Epithelial cell of proximal tubule (primary cell): Measurements from ENCODE around the gene AFF3. TPM values are rescaled to one million over a fixed set of nuclear protein-coding genes. Genes with fewer than 3 reads are reported as not detected.
"Not testable (repeated sequence)": the region's sequence is repeated elsewhere in the genome, so short reads cannot be mapped to it uniquely, and the experiment has no call there.

Experiments used
- DNase-seq: peaks from one replicate; pipeline ENCODE4 v3.0.0-alpha.2; 2011; ENCODE audit warnings: low read depth
- H3K4me3 ChIP-seq: 2 replicates; pipeline ENCODE4 v1.5.1; 2011; ENCODE audit warnings: low read depth, mild to moderate bottlenecking, low read length
- total RNA-seq: library from RNA; depleted of rRNA; stranded (reverse); fragments of >200 nt; gene quantifications from 2 replicates; pipeline ENCODE4 v1.2.3, GENCODE V29; 2015
- TF ChIP-seq, protein P1 (sequence below): conservative IDR thresholded peaks from 2 replicates; pipeline ENCODE4 v1.5.1; 2012; ENCODE audit warnings: low read depth, mild to moderate bottlenecking, low read length

AFF3 gene
- total RNA-seq, 1 donor from 2014 or later, result 0.35 TPM

DNA sequence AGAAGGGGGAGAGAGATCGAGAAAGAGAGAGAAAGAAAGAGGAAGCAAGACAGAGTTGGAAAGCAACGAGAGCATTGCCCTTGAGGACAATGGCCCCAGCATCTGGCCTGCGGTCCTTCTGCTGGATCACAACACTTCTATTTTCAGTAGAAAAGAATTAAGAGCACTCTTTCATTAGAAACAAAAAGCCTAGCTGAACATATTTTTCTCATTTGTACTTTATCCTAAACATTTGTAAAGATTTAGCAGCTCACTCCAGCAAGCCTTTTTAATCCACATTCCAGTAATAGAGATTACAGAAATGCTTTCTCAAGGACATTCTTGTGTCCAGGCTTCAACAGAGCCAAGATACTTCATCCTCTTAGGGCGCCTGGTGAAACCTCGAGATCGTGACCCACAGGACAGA lies 31.6 kb upstream of the AFF3 start:
- no peak overlapping the region for H3K4me3 ChIP-seq
- no peak for DNase-seq
- TF ChIP-seq, protein P1, sequence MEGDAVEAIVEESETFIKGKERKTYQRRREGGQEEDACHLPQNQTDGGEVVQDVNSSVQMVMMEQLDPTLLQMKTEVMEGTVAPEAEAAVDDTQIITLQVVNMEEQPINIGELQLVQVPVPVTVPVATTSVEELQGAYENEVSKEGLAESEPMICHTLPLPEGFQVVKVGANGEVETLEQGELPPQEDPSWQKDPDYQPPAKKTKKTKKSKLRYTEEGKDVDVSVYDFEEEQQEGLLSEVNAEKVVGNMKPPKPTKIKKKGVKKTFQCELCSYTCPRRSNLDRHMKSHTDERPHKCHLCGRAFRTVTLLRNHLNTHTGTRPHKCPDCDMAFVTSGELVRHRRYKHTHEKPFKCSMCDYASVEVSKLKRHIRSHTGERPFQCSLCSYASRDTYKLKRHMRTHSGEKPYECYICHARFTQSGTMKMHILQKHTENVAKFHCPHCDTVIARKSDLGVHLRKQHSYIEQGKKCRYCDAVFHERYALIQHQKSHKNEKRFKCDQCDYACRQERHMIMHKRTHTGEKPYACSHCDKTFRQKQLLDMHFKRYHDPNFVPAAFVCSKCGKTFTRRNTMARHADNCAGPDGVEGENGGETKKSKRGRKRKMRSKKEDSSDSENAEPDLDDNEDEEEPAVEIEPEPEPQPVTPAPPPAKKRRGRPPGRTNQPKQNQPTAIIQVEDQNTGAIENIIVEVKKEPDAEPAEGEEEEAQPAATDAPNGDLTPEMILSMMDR, result no peak

DNA sequence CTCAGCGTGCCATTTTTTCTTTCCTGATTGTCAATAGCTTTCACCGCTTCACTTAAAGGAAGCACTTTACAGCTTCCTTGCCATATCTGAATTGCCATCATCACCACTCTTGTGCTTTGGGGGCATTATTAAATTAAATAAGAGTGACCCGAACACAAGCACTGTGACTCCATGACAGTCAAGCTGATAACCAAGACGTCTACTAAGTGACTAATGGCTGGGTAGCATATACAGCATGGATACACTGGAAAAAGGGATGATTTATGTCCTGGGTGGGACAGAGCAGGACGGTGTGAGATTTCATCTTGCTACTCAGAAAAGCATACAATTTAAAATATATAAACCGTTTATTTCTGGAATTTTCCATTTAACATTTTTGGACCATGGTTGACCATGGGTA lies 24.3 kb upstream of the AFF3 start:
- no peak overlapping the region for H3K4me3 ChIP-seq
- TF ChIP-seq, protein P1, result no peak
- DNase-seq, result no peak

DNA sequence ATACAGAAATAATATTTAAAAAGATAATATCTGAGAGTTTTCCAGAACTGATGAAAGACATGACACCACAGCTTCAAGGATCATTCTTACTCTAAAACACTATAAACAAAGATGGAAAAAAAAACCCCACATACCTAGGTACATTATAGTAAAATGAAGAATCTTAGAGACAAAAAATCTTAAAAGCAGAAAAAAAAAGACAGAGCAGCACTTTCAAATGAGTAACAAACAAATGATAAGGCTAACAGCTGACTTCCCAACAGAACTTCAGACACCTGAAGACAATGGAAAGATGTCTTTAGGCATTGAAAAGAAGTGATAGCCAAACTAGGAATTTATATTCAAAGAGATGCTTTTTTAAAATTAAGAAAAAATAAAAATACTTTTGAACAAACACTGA lies 21.2 kb upstream of the AFF3 start:
- TF ChIP-seq, protein P1, result no peak
- no peak for DNase-seq
- H3K4me3 ChIP-seq, result no peak overlapping the region

DNA sequence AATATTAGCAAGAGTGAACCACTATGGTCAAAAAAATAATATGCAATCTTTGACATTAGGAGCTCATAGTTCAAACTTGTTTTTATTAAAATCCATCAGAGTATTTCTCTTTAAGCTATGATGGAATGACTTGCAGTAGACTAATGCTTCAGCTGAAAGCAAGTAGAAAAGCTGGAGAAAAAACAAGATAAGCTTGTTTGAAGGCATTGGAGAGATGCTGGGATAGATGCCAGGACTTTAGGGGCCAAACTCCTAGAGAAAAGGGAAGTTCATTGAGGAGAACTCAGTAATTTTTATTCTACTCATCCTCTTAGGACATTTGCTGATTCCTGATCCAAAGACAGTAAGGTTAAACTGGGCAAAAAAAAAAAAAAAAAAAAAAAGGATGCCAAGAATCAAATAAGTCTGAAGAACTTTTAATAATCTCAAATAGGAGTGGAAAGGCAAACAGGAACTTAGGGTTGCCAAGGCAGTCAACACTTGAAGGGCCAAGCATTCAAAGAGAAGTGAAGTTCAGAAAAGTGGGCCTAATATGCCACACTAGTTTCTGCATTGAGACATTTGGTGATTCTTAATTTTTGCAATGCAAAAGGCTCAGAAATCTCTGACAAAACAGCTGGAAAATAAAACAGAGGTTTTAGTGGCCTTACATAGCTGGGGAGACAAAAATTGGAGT lies 19.7 kb upstream of the AFF3 start:
- DNase-seq, result no peak
- TF ChIP-seq, protein P1, result no peak
- no peak overlapping the region for H3K4me3 ChIP-seq

DNA sequence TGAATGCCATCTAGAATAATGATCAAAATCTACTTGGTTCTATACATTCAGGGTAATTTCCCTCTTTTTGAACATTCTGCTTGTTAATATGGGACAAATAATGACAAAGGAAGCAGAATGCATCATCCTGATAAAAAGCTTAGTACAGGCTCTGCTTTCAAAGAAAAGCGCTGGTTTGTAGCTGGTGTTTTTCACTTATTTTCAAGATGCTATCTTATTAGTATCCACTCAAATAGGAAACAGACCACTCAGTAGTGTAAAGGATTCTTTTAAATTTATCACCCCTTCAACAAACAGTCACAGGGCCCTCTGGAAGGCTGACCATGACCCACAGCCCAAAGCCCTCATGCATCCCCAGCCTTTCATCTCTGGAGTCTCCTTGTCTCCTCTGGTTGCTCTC lies 18.0 kb upstream of the AFF3 start:
- DNase-seq, result no peak
- TF ChIP-seq, protein P1, result no peak
- no peak overlapping the region for H3K4me3 ChIP-seq

DNA sequence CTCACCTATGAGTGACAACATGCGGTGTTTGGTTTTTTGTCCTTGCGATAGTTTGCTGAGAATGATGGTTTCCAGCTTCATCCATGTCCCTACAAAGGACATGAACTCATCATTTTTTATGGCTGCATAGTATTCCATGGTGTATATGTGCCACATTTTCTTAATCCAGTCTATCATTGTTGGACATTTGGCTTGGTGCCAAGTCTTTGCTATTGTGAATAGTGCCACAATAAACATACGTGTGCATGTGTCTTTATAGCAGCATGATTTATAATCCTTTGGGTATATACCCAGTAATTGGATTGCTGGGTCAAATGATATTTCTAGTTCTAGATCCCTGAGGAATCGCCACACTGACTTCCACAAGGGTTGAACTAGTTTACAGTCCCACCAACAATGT lies 9.4 kb upstream of the AFF3 start:
- DNase-seq, H3K4me3 ChIP-seq: not testable (repeated sequence)

DNA sequence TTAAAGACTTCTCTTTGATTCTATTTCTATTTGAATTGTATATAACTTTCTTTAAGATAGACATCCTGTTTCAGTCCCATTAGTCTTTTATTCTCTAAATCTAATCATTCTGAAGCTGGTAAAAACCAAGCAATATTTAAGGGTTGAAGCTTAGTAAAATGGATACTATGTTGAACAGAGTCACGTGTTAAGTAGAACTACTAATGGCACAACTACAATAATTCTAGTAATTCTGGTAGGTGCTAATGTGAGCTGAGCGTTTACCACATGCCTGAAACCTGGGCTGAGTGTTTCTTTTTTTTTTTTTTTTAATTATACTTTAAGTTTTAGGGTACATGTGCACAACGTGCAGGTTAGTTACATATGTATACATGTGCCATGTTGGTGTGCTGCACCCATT lies 8.9 kb upstream of the AFF3 start:
- no peak overlapping the region for H3K4me3 ChIP-seq
- DNase-seq, result no peak
- TF ChIP-seq, protein P1, result no peak
